H1 (cell line): ENCODE measurements around the gene FBN1. TPM values are rescaled to one million over a fixed set of nuclear protein-coding genes. Genes with fewer than 3 reads are reported as not detected.

Experiments
- CTCF ChIA-PET: fragments of 300-600 bp; sonication (Branson Sonifier 250); formaldehyde crosslinking; loops from one replicate; lab custom pipeline; 2021; ENCODE audit not compliant: partially characterized antibody; lab: Charles Lee
- POLR2A ChIA-PET: fragments of 300-600 bp; sonication (Branson Sonifier 250); formaldehyde crosslinking; loops from one replicate; lab custom pipeline; 2021; ENCODE audit warnings: inconsistent platforms; ENCODE audit not compliant: partially characterized antibody; lab: Charles Lee
- DNase-seq, 2 experiments: peaks; one replicate each; pipeline versions ENCODE4 v3.0.0 to v3.0.0-alpha.2; 2010 to 2022; ENCODE audit warnings: low spot score in 2 of 2, low read depth in 1 of 2, mixed read lengths in 1 of 2
- FAIRE-seq: peaks from 2 replicates; lab custom pipeline; 2011; peaks lifted over from hg19 to GRCh38; lab: Jason Lieb, UNC
- H2AFZ ChIP-seq: 2 replicates; pipeline ENCODE4 v1.8.1; 2012; ENCODE audit warnings: low read length, inconsistent platforms
- H2AK5ac ChIP-seq: 2 replicates; pipeline ENCODE4 v1.6.1; 2013; ENCODE audit warnings: low read depth, low read length
- H2BK120ac ChIP-seq: replicated peaks from 2 replicates; pipeline ENCODE3; 2013; ENCODE audit warnings: low read depth, low read length, inconsistent platforms
- H2BK12ac ChIP-seq: 2 replicates; pipeline ENCODE4 v1.6.1; 2013; ENCODE audit warnings: low read depth, low read length
- H2BK15ac ChIP-seq: 2 replicates; pipeline ENCODE4 v1.6.1; 2013; ENCODE audit warnings: low read length
- H2BK20ac ChIP-seq: 2 replicates; pipeline ENCODE4 v1.6.1; 2013; ENCODE audit warnings: low read length
- H2BK5ac ChIP-seq: 2 replicates; pipeline ENCODE4 v1.6.1; 2013; ENCODE audit warnings: low read depth, low read length
- H3K14ac ChIP-seq: 2 replicates; pipeline ENCODE4 v1.6.1; 2013; ENCODE audit warnings: inconsistent platforms; ENCODE audit not compliant: insufficient read length
- H3K18ac ChIP-seq: 2 replicates; pipeline ENCODE4 v1.6.1; 2013; ENCODE audit warnings: low read length; ENCODE audit errors: extremely low read depth
- H3K23ac ChIP-seq: 2 replicates; pipeline ENCODE4 v1.6.1; 2013; ENCODE audit warnings: inconsistent platforms; ENCODE audit not compliant: insufficient read length
- H3K23me2 ChIP-seq: 2 replicates; pipeline ENCODE4 v1.6.1; 2013; ENCODE audit warnings: low read depth, low read length
- H3K27ac ChIP-seq: 2 replicates; pipeline ENCODE4 v1.6.1; 2011; ENCODE audit warnings: low read depth, low read length, inconsistent platforms
- H3K27me3 ChIP-seq, 4 experiments: replicated peaks in 1 of 4; 1 replicate in 1 of 4; 2 replicates in 3 of 4; pipeline versions ENCODE4 v1.6.1 to v1.8.1; 2011 to 2013; ENCODE audit warnings: low read length in 3 of 4, mild to moderate bottlenecking in 3 of 4, inconsistent platforms in 2 of 4, mixed read lengths in 2 of 4, moderate library complexity in 1 of 4; ENCODE audit not compliant: control insufficient read depth in 3 of 4, insufficient read depth in 3 of 4; ENCODE audit errors: extremely low read depth in 1 of 4
- H3K36me3 ChIP-seq, 4 experiments: 2 replicates each; pipeline versions ENCODE4 v1.6.1 to v1.8.1; 2011 to 2013; ENCODE audit warnings: mild to moderate bottlenecking in 4 of 4, low read length in 3 of 4, moderate library complexity in 2 of 4, control low read depth in 1 of 4, inconsistent platforms in 1 of 4; ENCODE audit not compliant: insufficient read depth in 4 of 4, control insufficient read depth in 2 of 4
- H3K4ac ChIP-seq: replicated peaks from 2 replicates; pipeline ENCODE3; 2013; ENCODE audit warnings: low read length, low read depth, mixed read lengths, inconsistent platforms; ENCODE audit not compliant: insufficient read length
- H3K4me1 ChIP-seq, 4 experiments: replicated peaks in 1 of 4; 1 replicate in 1 of 4; 2 replicates in 3 of 4; pipeline versions ENCODE4 v1.6.1 to v1.8.1; 2011 to 2013; ENCODE audit warnings: low read length in 3 of 4, inconsistent platforms in 2 of 4, mixed read lengths in 1 of 4; ENCODE audit not compliant: insufficient read depth in 4 of 4, control insufficient read depth in 3 of 4
- H3K4me2 ChIP-seq, 2 experiments: 2 replicates each; pipeline versions ENCODE4 v1.6.1 to v1.8.1; 2011 to 2013; ENCODE audit warnings: low read depth in 2 of 2, low read length in 2 of 2, control low read depth in 1 of 2, inconsistent platforms in 1 of 2, mild to moderate bottlenecking in 1 of 2; ENCODE audit not compliant: insufficient read depth in 1 of 2
- H3K4me3 ChIP-seq, 4 experiments: fragments of 200-600, 300-600 bp in 1 of 4; sonication (generic), shearing (Covaris generic), sonication (Bioruptor Twin) in 1 of 4; 2 replicates each; pipeline versions ENCODE4 v1.5.1 to v1.8.1; 2011 to 2016; ENCODE audit warnings: low read length in 4 of 4, low read depth in 3 of 4, control low read depth in 2 of 4, inconsistent platforms in 2 of 4, mild to moderate bottlenecking in 2 of 4, mixed read lengths in 1 of 4, moderate library complexity in 1 of 4; ENCODE audit not compliant: insufficient read depth in 2 of 4; ENCODE audit errors: extremely low read depth in 1 of 4
- H3K56ac ChIP-seq: replicated peaks from 2 replicates; pipeline ENCODE3; 2013; ENCODE audit warnings: low read depth, mild to moderate bottlenecking, mixed read lengths, low read length, inconsistent platforms; ENCODE audit not compliant: insufficient read length
- H3K79me1 ChIP-seq: 2 replicates; pipeline ENCODE4 v1.6.1; 2013; ENCODE audit warnings: low read depth, low read length, control low read depth
- H3K79me2 ChIP-seq, 2 experiments: 2 replicates each; pipeline versions ENCODE4 v1.6.1 to v1.8.1; 2012 to 2013; ENCODE audit warnings: low read length in 2 of 2, mild to moderate bottlenecking in 2 of 2, inconsistent platforms in 1 of 2; ENCODE audit not compliant: insufficient read depth in 2 of 2, control insufficient read depth in 1 of 2
- H3K9ac ChIP-seq, 4 experiments: replicated peaks in 1 of 4; 1 replicate in 1 of 4; 2 replicates in 3 of 4; pipeline versions ENCODE4 v1.6.1 to v1.8.1; 2011 to 2013; ENCODE audit warnings: low read depth in 3 of 4, low read length in 3 of 4, control low read depth in 2 of 4, mild to moderate bottlenecking in 2 of 4, moderate library complexity in 2 of 4, inconsistent platforms in 1 of 4; ENCODE audit errors: extremely low read depth in 1 of 4
- H3K9me3 ChIP-seq, 2 experiments: 2 replicates each; pipeline versions ENCODE4 v1.6.1 to v1.8.1; 2012 to 2013; ENCODE audit warnings: mild to moderate bottlenecking in 2 of 2, moderate library complexity in 2 of 2, control low read depth in 1 of 2, inconsistent platforms in 1 of 2, low read depth in 1 of 2, low read length in 1 of 2, mixed read lengths in 1 of 2; ENCODE audit not compliant: insufficient read depth in 2 of 2
- H4K20me1 ChIP-seq, 2 experiments: replicated peaks in 1 of 2; 2 replicates each; pipeline versions ENCODE3 to v1.8.1; 2011 to 2013; ENCODE audit warnings: inconsistent platforms in 2 of 2, low read length in 2 of 2, mild to moderate bottlenecking in 1 of 2; ENCODE audit not compliant: insufficient read depth in 2 of 2, control insufficient read depth in 1 of 2
- H4K5ac ChIP-seq: 2 replicates; pipeline ENCODE4 v1.6.1; 2013; ENCODE audit warnings: low read length, low read depth, mixed read lengths, inconsistent platforms; ENCODE audit not compliant: insufficient read length
- H4K8ac ChIP-seq: 2 replicates; pipeline ENCODE4 v1.8.0; 2013; ENCODE audit warnings: mild to moderate bottlenecking, moderate library complexity, low read length, inconsistent platforms; ENCODE audit not compliant: insufficient read depth; ENCODE audit errors: extremely low read depth
- H4K91ac ChIP-seq: replicated peaks from 2 replicates; pipeline ENCODE3; 2013; ENCODE audit warnings: low read length, mixed read lengths, inconsistent platforms; ENCODE audit not compliant: insufficient read length
- ASH2L ChIP-seq: fragments of 200-600, 300-600 bp; sonication (generic); IDR thresholded peaks from one replicate; pipeline ENCODE4 v1.7.1; 2017; ENCODE audit warnings: low read length
- E2F6 ChIP-seq: IDR thresholded peaks from 2 replicates; pipeline ENCODE4 v1.6.1; 2012; ENCODE audit warnings: inconsistent platforms
- KDM4A ChIP-seq: IDR thresholded peaks from one replicate; pipeline ENCODE4 v1.7.1; 2012; ENCODE audit warnings: low read depth, mild to moderate bottlenecking, moderate library complexity, low read length, inconsistent platforms; ENCODE audit not compliant: severe bottlenecking
- MAX ChIP-seq: IDR thresholded peaks from 2 replicates; pipeline ENCODE4 v1.6.1; 2012; ENCODE audit warnings: inconsistent platforms
- RAD21 ChIP-seq, 2 experiments: IDR thresholded peaks in 1 of 2; conservative IDR thresholded peaks in 1 of 2; 2 replicates each; pipeline ENCODE4 v1.6.1; 2011; ENCODE audit warnings: low read depth in 2 of 2, low read length in 2 of 2, improper control_type of control experiment in 1 of 2, inconsistent platforms in 1 of 2, mild to moderate bottlenecking in 1 of 2, moderate library complexity in 1 of 2
- YY1 ChIP-seq: IDR thresholded peaks from 2 replicates; pipeline ENCODE4 v1.6.1; 2011; ENCODE audit warnings: low read depth, mild to moderate bottlenecking, low read length
- WGBS, 2 experiments: shearing (Covaris generic) in 1 of 2; methylation state at CpG; one replicate each; pipeline versions ENCODE4 v1.1.6 to v1.1.7; 2013 to 2015; ENCODE audit warnings: low lambda C conversion rate in 2 of 2, mixed read lengths in 2 of 2, inconsistent platforms in 1 of 2, low coverage in 1 of 2, missing lambda C conversion rate in 1 of 2; ENCODE audit not compliant: insufficient replicate concordance in 2 of 2, insufficient coverage in 1 of 2, insufficient read length in 1 of 2; ENCODE audit errors: extremely low coverage in 1 of 2, missing lambda C conversion rate in 1 of 2; 5-methylcytosine and 5-hydroxymethylcytosine counted together
- polyA plus RNA-seq, 7 experiments: library from polyadenylated mRNA; depleted of rRNA in 3 of 7; stranded (reverse) in 5 of 7; unstranded in 2 of 7; fragments of >200 nt in 5 of 7; fragments of 200-250 nt in 2 of 7; gene quantifications; 1 replicate in 5 of 7; 2 replicates in 1 of 7; 4 replicates in 1 of 7; pipeline versions ENCODE4 v1.2.1 to v1.2.3, GENCODE V29; 2011 to 2013; ENCODE audit warnings: missing spikeins in 2 of 7, mixed read lengths in 2 of 7
- total RNA-seq: library from RNA; stranded (reverse); fragmentation: NEBNext Ultra II Directional; extraction: Animal tissue kit (Norgen Biotek cat#: 25700); gene quantifications from 2 replicates; pipeline ENCODE4 v1.2.1, GENCODE V29; 2021

The FBN1 gene
- total and polyA plus RNA-seq, 2 of the 8 experiments (the other 6 are each of a cell fraction or from before 2014, with no cell fraction given), result 3.0 to 4.0 TPM

GRCh38 chr15:48644467-48644826, 1.1 kb downstream of the FBN1 start:
- peak overlapping the region in 2 of 4 experiments; percentile 29 to 35; a peak in 3 of 7 replicates for H3K9ac ChIP-seq

More at GRCh38 chr15:48644467-48644826, 1.1 kb downstream of the FBN1 start:
- Histone ChIP-seq H3K79me2 (no peaks in the 10 kb centered on the region), H3K36me3 (no peaks in the 10 kb centered on the region), H3K23ac (no peak overlapping the region), H2AK5ac (no peak overlapping the region), H3K14ac (no peak overlapping the region), H3K18ac (0 out of 2 replicates have a peak overlapping the region, but pooled peaks have one; percentile 4), H2AFZ (peak overlapping the region; percentile 97), H2BK5ac (no peak overlapping the region), H4K20me1 (peaks cover 0 to 2% of the 10 kb centered on the region in 2 experiments), H3K4ac (no peak overlapping the region), H4K5ac (no peak overlapping the region), H3K9me3 (no peaks in the 10 kb centered on the region), H2BK20ac (no peak overlapping the region), H3K56ac (no peak overlapping the region), H3K4me1 (peaks cover 1 to 15% (median 2%) of the 10 kb centered on the region in 4 experiments; a peak in 5 of 7 replicates), H2BK12ac (0 out of 2 replicates have a peak overlapping the region, but pooled peaks have one; percentile 60), H4K8ac (peak overlapping the region; percentile 43; the same call in 1 of the 2 replicates), H2BK15ac (no peak overlapping the region), H3K79me1 (no peaks in the 10 kb centered on the region), H3K23me2 (peaks cover 19% of the 10 kb centered on the region; the same call in 1 of the 2 replicates), H3K4me2 (peak overlapping the region; percentile 84 to 97), H2BK120ac (no peak overlapping the region), H4K91ac (no peak overlapping the region), H3K27ac (no peak overlapping the region), H3K27me3 (peaks cover 0 to 34% (median 29%) of the 10 kb centered on the region in 4 experiments; a peak in 6 of 7 replicates), H3K4me3 (peak overlapping the region; percentile 29 to 77 (median 56))
- DNase-seq (no peak), FAIRE-seq (no peak)
- WGBS, 2 experiments, result 1% methylated on average over 13 of the region's 26 CpGs; no CpG with 5 or more reads in 1 of the 2 experiments
- TF ChIP-seq E2F6 (peak; percentile 69; the same call in 1 of the 2 replicates), YY1 (no peak), MAX (peak; percentile 31; the same call in 1 of the 2 replicates), KDM4A (peak; percentile 81), ASH2L (peak; percentile 36), RAD21 (IDR thresholded peaks at IDR 0.05 in 1 of 2, conservative IDR thresholded peaks at IDR 0.05 in 1 of 2; ENCODE audit: low read depth in 2 of 2, low read length in 2 of 2) (no peak)
- POLR2A ChIA-PET, result no interaction called here
- CTCF ChIA-PET, result no interaction called here
